Suprapubic skin (tissue), 4 donors: ENCODE measurements around the gene TADA3. TPM values are rescaled to one million over a fixed set of nuclear protein-coding genes. Genes with fewer than 3 reads are reported as not detected.
A peak's percentile ranks its signal among the peaks of the same experiment; 100 is the strongest.

Source experiments
- DNase-seq, 2 donors: peaks; one replicate each; pipeline ENCODE4 v3.0.0-alpha.2; 2019; ENCODE audit warnings: low spot score in 2 of 2
- H3K27ac ChIP-seq: fragments of 200-600 bp; sonication (generic); one replicate; pipeline ENCODE4 v1.5.1; 2019
- H3K27me3 ChIP-seq: fragments of 200-600 bp; sonication (generic); one replicate; pipeline ENCODE4 v1.5.1; 2019
- H3K36me3 ChIP-seq: fragments of 200-600 bp; sonication (generic); one replicate; pipeline ENCODE4 v1.5.1; 2019
- H3K4me1 ChIP-seq: fragments of 200-600 bp; sonication (generic); one replicate; pipeline ENCODE4 v1.5.1; 2019
- H3K4me3 ChIP-seq: fragments of 200-600 bp; sonication (generic); one replicate; pipeline ENCODE4 v1.5.1; 2019; ENCODE audit warnings: mild to moderate bottlenecking
- H3K9me3 ChIP-seq: fragments of 200-600 bp; sonication (generic); one replicate; pipeline ENCODE4 v1.5.1; 2019
- EP300 ChIP-seq: sonication (generic); formaldehyde crosslinking; IDR thresholded peaks from one replicate; pipeline ENCODE4 v1.6.1; 2017; ENCODE audit warnings: antibody characterized with exemption
- POLR2A ChIP-seq, 2 donors: fragments of 450-650 bp; IDR thresholded peaks; one replicate each; pipeline ENCODE4 v1.6.1; 2017; ENCODE audit warnings: antibody characterized with exemption in 2 of 2, mild to moderate bottlenecking in 2 of 2, moderate library complexity in 2 of 2
- POLR2AphosphoS5 ChIP-seq, 3 donors: sonication (generic); formaldehyde crosslinking; IDR thresholded peaks; one replicate each; pipeline ENCODE4 v1.6.1; 2017; ENCODE audit warnings: antibody characterized with exemption in 3 of 3
- WGBS: methylation state at CpG from one replicate; pipeline ENCODE4 v1.1.5; 2018; 5-methylcytosine and 5-hydroxymethylcytosine counted together
- total RNA-seq, 4 donors: library from RNA; depleted of rRNA; stranded (reverse); fragments of >200 nt; gene quantifications; one replicate each; pipeline ENCODE4 v1.1.0, GENCODE V29; 2016
- TF ChIP-seq, protein P1 (sequence below), 2 donors: fragments of 200-600 bp in 1 of 2; fragments of 450-650 bp in 1 of 2; sonication (generic) in 1 of 2; IDR thresholded peaks; one replicate each; pipeline ENCODE4 v1.5.1; 2016 to 2019; ENCODE audit warnings: antibody characterized with exemption in 2 of 2, mild to moderate bottlenecking in 1 of 2, moderate library complexity in 1 of 2

Gene TADA3
- total RNA-seq, 4 donors from 2014 or later = 27.6 to 45.0 (median 38.8) TPM

DNA sequence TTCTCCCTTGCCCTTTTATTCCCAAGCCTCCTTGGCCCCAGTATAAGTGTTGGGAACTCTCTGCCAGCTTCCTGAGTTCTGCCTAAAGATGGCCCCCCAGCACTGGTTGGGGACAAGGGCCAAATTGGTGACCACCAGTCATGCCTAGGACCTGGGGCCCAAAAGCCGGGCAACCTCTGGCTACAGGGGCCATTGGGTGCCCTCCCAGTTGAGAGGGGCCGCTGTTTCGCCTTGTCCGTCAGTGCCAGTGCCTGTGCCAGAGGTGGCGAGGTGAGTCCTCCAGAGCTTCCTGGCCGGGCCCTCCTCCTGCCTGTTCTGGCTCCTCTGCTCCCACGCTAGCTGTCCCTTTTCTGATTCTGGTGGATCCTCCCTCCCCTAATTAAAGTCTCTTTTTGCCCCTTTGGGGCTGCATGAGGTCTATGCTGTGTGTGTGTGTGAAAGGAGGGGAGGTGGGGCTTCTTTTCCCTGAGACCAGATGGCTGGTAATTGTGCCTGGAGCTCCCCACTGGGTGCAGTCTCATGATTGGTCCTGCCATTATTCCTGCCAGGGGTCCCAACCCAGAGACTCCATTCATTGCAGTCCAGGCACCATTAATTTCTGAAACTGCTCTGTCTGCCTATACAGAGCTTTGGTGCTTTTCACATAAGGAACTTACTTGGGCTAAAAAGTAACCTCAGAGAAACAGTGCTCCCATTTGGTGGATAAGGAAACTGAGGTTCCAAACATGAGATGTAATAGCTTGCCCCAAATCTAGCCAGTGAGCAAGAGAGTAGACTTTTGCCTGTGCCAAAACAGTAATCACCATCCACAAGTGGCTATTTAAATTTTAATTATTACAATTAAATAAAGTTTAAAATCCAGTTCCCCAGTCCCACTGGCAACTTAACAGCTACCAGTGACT lies 14.7 kb upstream of the TADA3 start:
- H3K4me3 ChIP-seq = no peak overlapping the region
- no peak overlapping the region for H3K27ac ChIP-seq
- peaks cover 20% of the 10 kb centered on the region for H3K4me1 ChIP-seq
- WGBS = 91% methylated on average over 6 of the region's 7 CpGs
- H3K27me3 ChIP-seq = no peaks in the 10 kb centered on the region
- no peaks in the 10 kb centered on the region for H3K9me3 ChIP-seq
- DNase-seq = no peak
- peaks cover 51% of the 10 kb centered on the region for H3K36me3 ChIP-seq
- TF ChIP-seq, protein P1, sequence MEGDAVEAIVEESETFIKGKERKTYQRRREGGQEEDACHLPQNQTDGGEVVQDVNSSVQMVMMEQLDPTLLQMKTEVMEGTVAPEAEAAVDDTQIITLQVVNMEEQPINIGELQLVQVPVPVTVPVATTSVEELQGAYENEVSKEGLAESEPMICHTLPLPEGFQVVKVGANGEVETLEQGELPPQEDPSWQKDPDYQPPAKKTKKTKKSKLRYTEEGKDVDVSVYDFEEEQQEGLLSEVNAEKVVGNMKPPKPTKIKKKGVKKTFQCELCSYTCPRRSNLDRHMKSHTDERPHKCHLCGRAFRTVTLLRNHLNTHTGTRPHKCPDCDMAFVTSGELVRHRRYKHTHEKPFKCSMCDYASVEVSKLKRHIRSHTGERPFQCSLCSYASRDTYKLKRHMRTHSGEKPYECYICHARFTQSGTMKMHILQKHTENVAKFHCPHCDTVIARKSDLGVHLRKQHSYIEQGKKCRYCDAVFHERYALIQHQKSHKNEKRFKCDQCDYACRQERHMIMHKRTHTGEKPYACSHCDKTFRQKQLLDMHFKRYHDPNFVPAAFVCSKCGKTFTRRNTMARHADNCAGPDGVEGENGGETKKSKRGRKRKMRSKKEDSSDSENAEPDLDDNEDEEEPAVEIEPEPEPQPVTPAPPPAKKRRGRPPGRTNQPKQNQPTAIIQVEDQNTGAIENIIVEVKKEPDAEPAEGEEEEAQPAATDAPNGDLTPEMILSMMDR (IDR thresholded peaks at IDR 0.05) = no peak
- TF ChIP-seq POLR2A (IDR thresholded peaks at IDR 0.05) (no peak), EP300 (no peak), POLR2AphosphoS5 (IDR thresholded peaks at IDR 0.05) (no peak)

- TF ChIP-seq, protein P1 (IDR thresholded peaks at IDR 0.05) = no peak
- TF ChIP-seq EP300 (no peak), POLR2A (IDR thresholded peaks at IDR 0.05) (no peak), POLR2AphosphoS5 (IDR thresholded peaks at IDR 0.05) (no peak)
- no peaks in the 10 kb centered on the region for H3K9me3 ChIP-seq
- DNase-seq = no peak
These were observed 13.9 kb upstream of the TADA3 start for GRCh38 chr3:9806137-9806536.

DNA sequence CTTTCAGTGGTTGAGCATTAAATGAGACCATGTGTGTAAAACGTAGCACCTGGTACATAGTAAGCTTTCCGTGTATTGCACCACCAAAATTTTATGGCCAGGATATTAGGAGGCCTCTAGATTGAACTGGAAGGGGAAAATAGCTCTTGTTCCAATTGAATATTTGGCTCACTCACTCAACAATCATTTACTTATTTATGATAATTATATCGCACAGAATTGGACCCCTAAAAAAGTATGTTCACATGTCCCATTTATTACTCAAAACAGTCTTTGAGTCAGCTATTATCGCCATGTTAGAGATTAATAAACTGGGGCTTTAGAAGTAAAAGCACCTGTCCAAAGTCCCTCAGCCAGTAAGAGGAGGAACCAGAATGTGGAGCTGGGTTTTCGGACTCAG lies 12.7 kb upstream of the TADA3 start:
- Histone ChIP-seq H3K36me3 (peaks cover 70% of the 10 kb centered on the region), H3K4me3 (no peak overlapping the region), H3K27ac (no peak overlapping the region), H3K27me3 (no peaks in the 10 kb centered on the region), H3K4me1 (peaks cover 10% of the 10 kb centered on the region), H3K9me3 (no peaks in the 10 kb centered on the region)
- no peak for TF ChIP-seq EP300
- TF ChIP-seq, protein P1 (IDR thresholded peaks at IDR 0.05) = no peak
- TF ChIP-seq POLR2A (IDR thresholded peaks at IDR 0.05) = no peak
- no peak for TF ChIP-seq POLR2AphosphoS5 (IDR thresholded peaks at IDR 0.05)
- WGBS = 86% methylated on average over 5 of the region's 5 CpGs
- DNase-seq = no peak

More at GRCh38 chr3:9806137-9806536, 13.9 kb upstream of the TADA3 start:
- 87% methylated on average over 12 of the region's 12 CpGs for WGBS
- Histone ChIP-seq H3K36me3 (peaks cover 59% of the 10 kb centered on the region), H3K27ac (no peak overlapping the region), H3K4me1 (peaks cover 19% of the 10 kb centered on the region), H3K27me3 (no peaks in the 10 kb centered on the region), H3K4me3 (no peak overlapping the region)

- Histone ChIP-seq H3K4me1 (no peaks in the 10 kb centered on the region), H3K4me3 (no peak overlapping the region), H3K27me3 (no peaks in the 10 kb centered on the region), H3K9me3 (no peaks in the 10 kb centered on the region), H3K27ac (no peak overlapping the region), H3K36me3 (peaks cover 86% of the 10 kb centered on the region)
- 76% methylated on average over 1 of the region's 1 CpG for WGBS
- TF ChIP-seq POLR2A (IDR thresholded peaks at IDR 0.05) (no peak), EP300 (no peak), POLR2AphosphoS5 (IDR thresholded peaks at IDR 0.05) (no peak)
- TF ChIP-seq, protein P1 (IDR thresholded peaks at IDR 0.05) = no peak
- DNase-seq = no peak
These were observed 11.2 kb upstream of the TADA3 start for GRCh38 chr3:9803494-9803893.

DNA sequence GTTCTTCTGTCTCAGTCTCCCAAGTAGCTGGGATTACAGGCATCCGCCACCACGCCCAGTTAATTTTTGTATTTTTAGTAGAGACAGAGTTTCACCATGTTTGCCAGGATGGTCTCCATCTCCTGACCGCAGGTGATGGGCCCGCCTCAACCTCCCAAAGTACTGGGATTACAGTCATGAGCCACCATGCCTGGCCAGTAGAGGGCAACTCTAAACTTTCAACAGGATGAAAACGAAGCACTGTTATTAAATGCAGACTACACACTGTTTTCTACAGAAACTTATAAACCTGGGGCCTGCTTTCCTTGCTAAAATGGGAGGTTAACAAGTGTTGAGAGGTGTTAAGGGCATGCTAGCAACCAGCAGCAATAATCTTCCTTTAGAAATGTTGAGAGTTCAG lies 8.3 kb upstream of the TADA3 start:
- no peak for DNase-seq
- Histone ChIP-seq H3K27me3 (no peaks in the 10 kb centered on the region), H3K27ac (no peak overlapping the region), H3K4me3 (no peak overlapping the region), H3K36me3 (peaks cover 82% of the 10 kb centered on the region), H3K9me3 (no peaks in the 10 kb centered on the region), H3K4me1 (peaks cover 2% of the 10 kb centered on the region)
- WGBS = 87% methylated on average over 5 of the region's 5 CpGs
- TF ChIP-seq POLR2AphosphoS5 (IDR thresholded peaks at IDR 0.05) = no peak
- TF ChIP-seq, protein P1 (IDR thresholded peaks at IDR 0.05) = peak in 1 of 2 donors; percentile 14
- no peak for TF ChIP-seq POLR2A (IDR thresholded peaks at IDR 0.05)
